BE2C (cell line): Measurements from ENCODE around the gene NQO1.

ENCODE experiments used
- DNase-seq: peaks from one replicate; pipeline ENCODE4 v3.0.0-alpha.2; 2020
- H3K27me3 ChIP-seq: fragments of 250-450 bp; sonication (Bioruptor Pico); 2 replicates; pipeline ENCODE4 v1.5.1; 2020; ENCODE audit warnings: mild to moderate bottlenecking
- H3K36me3 ChIP-seq: fragments of 250-450 bp; sonication (Bioruptor Pico); 2 replicates; pipeline ENCODE4 v1.5.1; 2020; ENCODE audit warnings: mild to moderate bottlenecking
- H3K4me1 ChIP-seq: fragments of 250-450 bp; sonication (Bioruptor Pico); 2 replicates; pipeline ENCODE4 v1.5.1; 2020
- H3K4me3 ChIP-seq: 2 replicates; pipeline ENCODE4 v1.5.1; 2011; ENCODE audit warnings: low read depth, low read length
- H3K9me3 ChIP-seq: fragments of 250-450 bp; sonication (Bioruptor Pico); 2 replicates; pipeline ENCODE4 v1.5.1; 2020
- TF ChIP-seq, protein P1 (sequence below): IDR thresholded peaks from 2 replicates; pipeline ENCODE4 v1.5.1; 2012; ENCODE audit warnings: mild to moderate bottlenecking, low read depth, low read length

NQO1 gene

DNA sequence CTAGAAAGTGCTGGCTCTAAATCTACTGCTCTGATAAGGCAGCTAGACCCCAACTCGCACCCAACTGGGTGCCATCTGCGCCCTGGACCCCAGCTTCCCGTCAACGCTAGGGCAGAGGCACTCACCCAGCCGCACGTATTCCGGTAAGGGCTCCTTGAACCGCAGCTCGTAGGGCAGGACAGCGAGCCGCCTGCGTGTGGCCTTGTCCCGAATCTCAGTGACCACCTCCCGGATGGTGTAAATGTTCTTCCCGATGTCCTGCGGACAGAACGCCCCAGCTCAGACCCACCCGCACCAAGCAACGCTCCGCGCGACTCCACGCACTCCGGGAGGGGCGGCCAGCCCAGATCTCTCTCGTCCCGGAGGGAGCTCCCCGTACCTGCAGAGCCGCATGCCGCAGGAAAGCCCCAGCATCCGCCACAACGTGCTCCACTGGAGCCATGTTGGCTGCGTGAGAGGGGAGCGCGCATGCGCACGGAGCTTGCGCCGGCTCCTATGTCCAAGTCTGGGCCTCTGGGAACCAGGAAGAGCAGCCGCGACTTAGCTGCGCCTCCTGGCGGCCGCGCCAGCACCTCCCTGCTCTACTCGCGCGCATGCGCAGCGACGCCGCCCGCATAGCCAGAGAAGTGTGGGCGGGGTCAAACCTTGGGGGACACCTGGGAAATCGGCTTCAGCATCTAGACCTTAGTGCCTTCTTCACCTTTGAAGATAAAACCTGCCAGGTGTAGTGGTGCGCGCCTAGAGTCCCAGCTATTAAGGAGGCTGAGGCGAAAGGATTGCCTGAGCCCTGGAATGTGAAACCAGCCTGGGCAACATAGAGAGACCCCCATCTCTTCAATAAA lies 28.3 kb upstream of the NQO1 start, which contains the start of gene NOB1:
TSS of gene NOB1 (minus strand) at position 458 of the 842 bp plus-strand sequence. CDS start at position 442, 16 bp downstream.
- Histone ChIP-seq H3K36me3 (peaks cover 33% of the 10 kb centered on the region), H3K27me3 (no peaks in the 10 kb centered on the region), H3K4me3 (peak within 1 kb of the TSS; percentile 87), H3K4me1 (no peaks in the 10 kb centered on the region), H3K9me3 (no peaks in the 10 kb centered on the region)
- TF ChIP-seq, protein P1, sequence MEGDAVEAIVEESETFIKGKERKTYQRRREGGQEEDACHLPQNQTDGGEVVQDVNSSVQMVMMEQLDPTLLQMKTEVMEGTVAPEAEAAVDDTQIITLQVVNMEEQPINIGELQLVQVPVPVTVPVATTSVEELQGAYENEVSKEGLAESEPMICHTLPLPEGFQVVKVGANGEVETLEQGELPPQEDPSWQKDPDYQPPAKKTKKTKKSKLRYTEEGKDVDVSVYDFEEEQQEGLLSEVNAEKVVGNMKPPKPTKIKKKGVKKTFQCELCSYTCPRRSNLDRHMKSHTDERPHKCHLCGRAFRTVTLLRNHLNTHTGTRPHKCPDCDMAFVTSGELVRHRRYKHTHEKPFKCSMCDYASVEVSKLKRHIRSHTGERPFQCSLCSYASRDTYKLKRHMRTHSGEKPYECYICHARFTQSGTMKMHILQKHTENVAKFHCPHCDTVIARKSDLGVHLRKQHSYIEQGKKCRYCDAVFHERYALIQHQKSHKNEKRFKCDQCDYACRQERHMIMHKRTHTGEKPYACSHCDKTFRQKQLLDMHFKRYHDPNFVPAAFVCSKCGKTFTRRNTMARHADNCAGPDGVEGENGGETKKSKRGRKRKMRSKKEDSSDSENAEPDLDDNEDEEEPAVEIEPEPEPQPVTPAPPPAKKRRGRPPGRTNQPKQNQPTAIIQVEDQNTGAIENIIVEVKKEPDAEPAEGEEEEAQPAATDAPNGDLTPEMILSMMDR: peak; percentile 97
- DNase-seq: peak; percentile 97

DNA sequence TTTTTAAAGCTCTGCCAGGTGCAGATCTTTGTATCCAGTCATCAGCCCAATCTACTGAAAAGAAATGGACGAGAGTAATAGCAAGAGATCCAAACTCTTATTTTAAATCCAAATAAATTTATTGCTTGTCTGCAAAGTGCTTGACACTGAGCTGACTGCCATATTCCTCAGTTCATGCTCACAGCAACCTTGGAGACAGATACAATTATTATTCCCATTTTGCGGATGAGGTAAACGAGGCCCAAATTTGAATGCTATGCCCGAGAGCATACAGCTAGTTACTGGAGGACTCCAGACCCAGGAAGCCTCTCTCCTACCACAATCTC lies 27.7 kb upstream of the NQO1 start:
- Histone ChIP-seq H3K9me3 (no peaks in the 10 kb centered on the region), H3K4me3 (peak overlapping the region; percentile 87), H3K27me3 (no peaks in the 10 kb centered on the region), H3K4me1 (no peaks in the 10 kb centered on the region), H3K36me3 (peaks cover 38% of the 10 kb centered on the region)
- TF ChIP-seq, protein P1: no peak
- no peak for DNase-seq

DNA sequence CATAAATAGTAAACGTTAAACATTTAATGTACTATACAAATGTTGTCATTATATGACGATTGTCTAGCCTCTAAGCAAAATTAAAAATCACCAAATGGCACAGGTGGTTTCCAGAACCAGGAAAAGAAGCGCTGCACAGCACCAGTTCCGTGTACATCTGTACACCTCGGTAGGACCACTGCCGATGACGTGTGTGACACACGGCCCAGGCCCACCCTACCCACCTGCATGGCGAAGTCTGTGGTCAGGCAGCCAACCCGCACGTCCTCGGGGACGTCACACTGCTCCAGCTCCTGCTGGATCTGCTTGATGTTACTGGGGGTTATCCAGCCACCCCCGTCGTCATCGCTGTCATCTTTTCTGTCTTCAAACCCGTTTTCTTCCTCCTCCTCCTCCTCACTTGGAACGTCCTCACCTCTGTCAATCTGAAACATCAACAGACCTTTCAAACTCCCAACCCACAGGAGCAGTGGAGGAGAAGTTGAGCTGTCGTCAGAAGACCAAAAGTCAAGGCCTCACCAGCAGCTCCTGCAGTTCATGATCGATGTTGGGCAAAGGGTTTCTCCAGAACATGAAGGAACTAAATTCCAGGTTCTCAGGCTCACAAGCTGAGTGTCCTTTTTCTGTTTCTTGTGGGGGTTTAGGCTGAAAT lies 22.5 kb upstream of the NQO1 start:
- Histone ChIP-seq H3K9me3 (no peaks in the 10 kb centered on the region), H3K27me3 (no peaks in the 10 kb centered on the region), H3K4me3 (no peak overlapping the region), H3K4me1 (no peaks in the 10 kb centered on the region), H3K36me3 (peaks cover 87% of the 10 kb centered on the region)
- TF ChIP-seq, protein P1: no peak
- no peak for DNase-seq

DNA sequence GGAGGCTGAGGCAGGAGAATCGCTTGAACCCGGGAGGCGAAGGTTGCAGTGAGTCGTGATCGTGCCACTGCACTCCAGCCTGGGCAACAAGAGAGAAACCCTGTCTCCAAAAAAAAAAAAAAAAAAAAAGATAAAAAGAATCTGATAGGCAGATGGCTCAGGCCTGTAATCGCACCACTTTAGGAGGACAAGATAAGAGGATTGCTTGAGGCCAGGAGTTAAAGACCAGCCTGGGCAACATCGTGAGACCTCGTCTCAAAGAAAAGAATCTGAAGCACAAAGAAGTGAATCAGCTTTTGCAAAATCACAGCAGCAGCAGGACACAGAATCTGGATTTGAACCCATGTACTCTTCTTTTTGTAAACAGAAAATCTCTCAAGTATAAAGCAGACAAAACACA lies 20.8 kb upstream of the NQO1 start:
- no peaks in the 10 kb centered on the region for H3K27me3 ChIP-seq
- peaks cover 90% of the 10 kb centered on the region for H3K36me3 ChIP-seq
- H3K9me3 ChIP-seq: no peaks in the 10 kb centered on the region
- DNase-seq: no peak
- H3K4me1 ChIP-seq: peaks cover 3% of the 10 kb centered on the region
- H3K4me3 ChIP-seq: no peak overlapping the region
- TF ChIP-seq, protein P1: no peak

DNA sequence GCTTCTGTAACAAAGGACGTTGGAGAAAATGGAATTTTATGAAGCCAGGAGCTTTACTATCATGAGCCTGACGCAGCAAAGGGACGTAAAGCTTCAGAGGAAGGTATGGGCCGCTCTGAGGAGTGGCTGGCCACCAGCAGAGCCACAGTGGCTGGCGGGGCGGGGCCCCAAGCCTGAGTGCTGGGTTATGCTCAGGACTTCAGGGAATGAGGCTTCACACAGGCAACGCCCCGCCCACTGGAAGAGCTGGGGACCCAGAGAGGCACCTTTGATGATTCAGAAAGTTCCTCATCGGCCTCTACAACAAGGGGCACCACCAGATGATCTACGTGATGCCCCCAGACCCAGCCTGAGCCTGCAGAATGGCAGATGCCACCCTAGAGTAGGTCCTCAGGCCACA lies 19.6 kb upstream of the NQO1 start:
- Histone ChIP-seq H3K4me1 (peaks cover 3% of the 10 kb centered on the region), H3K9me3 (no peaks in the 10 kb centered on the region), H3K4me3 (no peak overlapping the region), H3K36me3 (peaks cover 94% of the 10 kb centered on the region), H3K27me3 (no peaks in the 10 kb centered on the region)
- DNase-seq: no peak
- TF ChIP-seq, protein P1: no peak

DNA sequence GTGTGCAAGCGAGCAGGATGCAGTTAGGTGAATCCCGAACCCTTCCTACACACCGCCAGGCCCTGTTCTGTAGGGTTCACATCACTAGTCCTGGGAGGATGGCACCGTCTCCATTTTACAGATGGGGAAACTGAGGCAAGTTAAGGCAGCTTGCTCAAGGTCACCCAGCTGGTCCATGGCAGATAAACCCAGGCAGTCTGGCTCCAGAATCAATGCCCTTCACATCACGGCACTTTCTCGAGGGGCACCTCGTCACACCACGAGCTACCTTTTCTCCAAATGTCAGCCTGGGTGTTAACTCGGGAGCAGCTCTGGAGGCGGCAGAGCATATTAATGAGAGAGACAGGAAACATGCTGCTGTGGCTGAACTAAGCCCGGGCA lies 18.9 kb upstream of the NQO1 start:
- Histone ChIP-seq H3K4me3 (no peak overlapping the region), H3K4me1 (peaks cover 3% of the 10 kb centered on the region), H3K27me3 (no peaks in the 10 kb centered on the region), H3K36me3 (peaks cover 92% of the 10 kb centered on the region), H3K9me3 (no peaks in the 10 kb centered on the region)
- DNase-seq: no peak
- TF ChIP-seq, protein P1: no peak
